HepG2 (cell line): ENCODE data around the gene XRCC1. TPM values are rescaled to one million over a fixed set of nuclear protein-coding genes. Genes with fewer than 3 reads are reported as not detected.

Source experiments
- FOSL1 ChIP-seq: sonication (generic); formaldehyde crosslinking; IDR thresholded peaks from 2 replicates; pipeline ENCODE4 v1.9.0; 2021; ENCODE audit warnings: missing genetic modification reagents, borderline replicate concordance
- GLI4 ChIP-seq: sonication (generic); formaldehyde crosslinking; IDR thresholded peaks from 2 replicates; pipeline ENCODE4 v1.5.1; 2020; ENCODE audit warnings: missing genetic modification reagents, mild to moderate bottlenecking, moderate library complexity, borderline replicate concordance
- HIVEP1 ChIP-seq: sonication (generic); formaldehyde crosslinking; IDR thresholded peaks from 2 replicates; pipeline ENCODE4 v1.4.0; 2020; ENCODE audit warnings: mild to moderate bottlenecking, missing genetic modification reagents
- HNF1A ChIP-seq, 2 experiments: sonication (generic) in 1 of 2; formaldehyde crosslinking in 1 of 2; IDR thresholded peaks; 2 replicates each; pipeline versions ENCODE4 v1.4.0 to v1.6.1; 2016 to 2020; ENCODE audit warnings: borderline replicate concordance in 1 of 2, low read depth in 1 of 2, mild to moderate bottlenecking in 1 of 2, missing genetic modification reagents in 1 of 2
- KDM3A ChIP-seq: IDR thresholded peaks from 2 replicates; pipeline ENCODE4 v1.6.1; 2018; ENCODE audit warnings: low read depth, missing compliant biosample characterization
- KDM4B ChIP-seq: sonication (generic); formaldehyde crosslinking; IDR thresholded peaks from 2 replicates; pipeline ENCODE4 v1.4.0; 2020; ENCODE audit warnings: missing genetic modification reagents
- NKX3-1 ChIP-seq: sonication (generic); formaldehyde crosslinking; IDR thresholded peaks from 2 replicates; pipeline ENCODE4 v1.5.0; 2020; ENCODE audit warnings: missing genetic modification reagents
- RARG ChIP-seq: sonication (generic); formaldehyde crosslinking; IDR thresholded peaks from 2 replicates; pipeline ENCODE4 v1.4.0; 2020; ENCODE audit warnings: low read depth, mild to moderate bottlenecking, missing genetic modification reagents
- TFE3 ChIP-seq: IDR thresholded peaks from 2 replicates; pipeline ENCODE4 v1.6.1; 2016
- TRIM22 ChIP-seq: fragments of 450-650 bp; IDR thresholded peaks from 2 replicates; pipeline ENCODE4 v1.6.1; 2017
- ZNF280B ChIP-seq: sonication (generic); formaldehyde crosslinking; IDR thresholded peaks from 2 replicates; pipeline ENCODE4 v1.5.0; 2020; ENCODE audit warnings: missing genetic modification reagents, mild to moderate bottlenecking, borderline replicate concordance
- ZNF580 ChIP-seq: IDR thresholded peaks from 2 replicates; pipeline ENCODE4 v1.6.1; 2016; ENCODE audit warnings: low read depth, borderline replicate concordance
- ZNF605 ChIP-seq: sonication (generic); formaldehyde crosslinking; IDR thresholded peaks from 2 replicates; pipeline ENCODE4 v1.8.0; 2022; ENCODE audit warnings: mild to moderate bottlenecking, missing genetic modification reagents
- ZSCAN22 ChIP-seq: sonication (generic); formaldehyde crosslinking; IDR thresholded peaks from 2 replicates; pipeline ENCODE4 v1.4.0; 2020; ENCODE audit warnings: mild to moderate bottlenecking, missing genetic modification reagents
- ZSCAN5A ChIP-seq: sonication (generic); formaldehyde crosslinking; IDR thresholded peaks from 2 replicates; pipeline ENCODE4 v1.8.0; 2022; ENCODE audit warnings: mild to moderate bottlenecking, missing genetic modification reagents, borderline replicate concordance
- polyA plus RNA-seq, 8 experiments: library from polyadenylated mRNA; depleted of rRNA in 3 of 8; stranded (reverse) in 7 of 8; unstranded in 1 of 8; fragments of >200 nt; fragmentation: Illumina TruSeq in 4 of 8; extraction: Trizol in 4 of 8; gene quantifications; 2 replicates each; pipeline versions ENCODE4 v1.2.1 to v1.2.3, GENCODE V29; 2011 to 2016; ENCODE audit warnings: low read depth in 4 of 8, missing spikeins in 1 of 8, mixed read lengths in 1 of 8; ENCODE audit not compliant: insufficient read depth in 1 of 8
- total RNA-seq, 5 experiments: library from RNA; depleted of rRNA; stranded (reverse); fragments of >200 nt; fragmentation: Illumina TruSeq; extraction: Trizol; gene quantifications; 2 replicates each; pipeline ENCODE4 v1.2.3, GENCODE V29; 2016; ENCODE audit warnings: low read depth in 1 of 5

XRCC1 gene
- total and polyA plus RNA-seq, 2 of the 13 experiments (the other 11 are each of a cell fraction or from before 2014, with no cell fraction given), result 24.7 to 26.3 TPM

GRCh38 chr19:43575156-43575950 lies at the start of gene XRCC1, which contains the start of gene PINLYP (continued):
- TF ChIP-seq ZNF280B (CRISPR knock-in tag), result no peak
- no peak for TF ChIP-seq FOSL1 (CRISPR knock-in tag)
- TF ChIP-seq GLI4 (CRISPR knock-in tag), result no peak
- no peak for TF ChIP-seq TFE3
- TF ChIP-seq NKX3-1 (CRISPR knock-in tag), result no peak
- TF ChIP-seq KDM3A (CRISPR knock-in tag), result no peak
- no peak for TF ChIP-seq TRIM22
- no peak for TF ChIP-seq ZSCAN5A
- no peak for TF ChIP-seq ZNF580 (CRISPR knock-in tag)
- TF ChIP-seq ZNF605 (CRISPR knock-in tag), result no peak
- no peak for TF ChIP-seq ZSCAN22 (CRISPR knock-in tag)
- TF ChIP-seq HNF1A (IDR thresholded peaks at IDR 0.05; ENCODE audit: low read depth), result no peak
- TF ChIP-seq HNF1A (CRISPR knock-in tag; IDR thresholded peaks at IDR 0.05; ENCODE audit: borderline replicate concordance), result no peak
- TF ChIP-seq RARG, result no peak
- TF ChIP-seq KDM4B (CRISPR knock-in tag), result no peak
- TF ChIP-seq HIVEP1, result no peak
